Measurements from ENCODE around the gene CAB39.
"Not testable (repeated sequence)": the region's sequence is repeated elsewhere in the genome, so short reads cannot be mapped to it uniquely, and the experiment has no call there.

Gene CAB39

GRCh38 chr2:230684270-230685168 is 28.1 kb upstream of the CAB39 start:
- no peak for DNase-seq (ENCODE audit: low spot score)

GRCh38 chr2:230685178-230685577 is 27.5 kb upstream of the CAB39 start:
- DNase-seq (ENCODE audit: low spot score): no peak

- DNase-seq (ENCODE audit: low spot score): no peak
These were observed 25.1 kb upstream of the CAB39 start for GRCh38 chr2:230687498-230687897.

- DNase-seq (ENCODE audit: low spot score): no peak
These were observed 24.2 kb upstream of the CAB39 start for GRCh38 chr2:230688490-230688889.

GRCh38 chr2:230690439-230690838 is 22.2 kb upstream of the CAB39 start:
- DNase-seq (ENCODE audit: low spot score): no peak

GRCh38 chr2:230691005-230691647 is 21.5 kb upstream of the CAB39 start:
- no peak for DNase-seq (ENCODE audit: low spot score)

- no peak for DNase-seq (ENCODE audit: low spot score)
These were observed 19.9 kb upstream of the CAB39 start for GRCh38 chr2:230692760-230693159.

GRCh38 chr2:230693411-230693810 is 19.2 kb upstream of the CAB39 start:
- DNase-seq (ENCODE audit: low spot score): no peak

- DNase-seq (ENCODE audit: low spot score): no peak
These were observed 18.4 kb upstream of the CAB39 start for GRCh38 chr2:230694241-230694640.

- DNase-seq (ENCODE audit: low spot score): no peak
These were observed 17.1 kb upstream of the CAB39 start for GRCh38 chr2:230695551-230695950.

GRCh38 chr2:230696670-230697069 is 16.0 kb upstream of the CAB39 start:
- no peak for DNase-seq (ENCODE audit: low spot score)

GRCh38 chr2:230697676-230698075 is 15.0 kb upstream of the CAB39 start:
- no peak for DNase-seq (ENCODE audit: low spot score)

- DNase-seq (ENCODE audit: low spot score): not testable (repeated sequence)
These were observed 13.9 kb upstream of the CAB39 start for GRCh38 chr2:230698753-230699152.

GRCh38 chr2:230700447-230700846 is 12.2 kb upstream of the CAB39 start:
- DNase-seq (ENCODE audit: low spot score): no peak

GRCh38 chr2:230701308-230701707 is 11.3 kb upstream of the CAB39 start:
- no peak for DNase-seq (ENCODE audit: low spot score)

- DNase-seq (ENCODE audit: low spot score): not testable (repeated sequence)
These were observed 10.2 kb upstream of the CAB39 start for GRCh38 chr2:230702457-230702856.

- DNase-seq (ENCODE audit: low spot score): no peak
These were observed 9.1 kb upstream of the CAB39 start for GRCh38 chr2:230703514-230703913.

GRCh38 chr2:230706053-230706521 is 6.6 kb upstream of the CAB39 start:
- DNase-seq (ENCODE audit: low spot score): no peak

GRCh38 chr2:230706966-230707365 is 5.7 kb upstream of the CAB39 start:
- DNase-seq (ENCODE audit: low spot score): no peak

GRCh38 chr2:230708204-230708603 is 4.4 kb upstream of the CAB39 start:
- no peak for DNase-seq (ENCODE audit: low spot score)

GRCh38 chr2:230711224-230711623 is 1.4 kb upstream of the CAB39 start:
- DNase-seq (ENCODE audit: low spot score): no peak

- DNase-seq (ENCODE audit: low spot score): peak; percentile 69
These were observed 891 bp downstream of the CAB39 start for GRCh38 chr2:230713331-230714135.

- peak; percentile 50 for DNase-seq (ENCODE audit: low spot score)
These were observed 1.5 kb downstream of the CAB39 start for GRCh38 chr2:230714136-230714480.

Data from hematopoietic multipotent progenitor cell treated with erythropoietin and hydrocortisone succinate and interleukin-3 and kit ligand, for 17 days (in vitro differentiated cells).